Panc1 (cell line): ENCODE results near the gene CCDC60.

ENCODE experiments used
- POLR2AphosphoS5 ChIP-seq: IDR thresholded peaks from 2 replicates; pipeline ENCODE4 v1.6.1; 2012; ENCODE audit warnings: mild to moderate bottlenecking, low read depth, low read length, moderate library complexity
- TF ChIP-seq, protein P1 (sequence below): fragments of 450-650 bp; IDR thresholded peaks from 2 replicates; pipeline ENCODE4 v1.5.1; 2017; ENCODE audit warnings: mild to moderate bottlenecking

DNA sequence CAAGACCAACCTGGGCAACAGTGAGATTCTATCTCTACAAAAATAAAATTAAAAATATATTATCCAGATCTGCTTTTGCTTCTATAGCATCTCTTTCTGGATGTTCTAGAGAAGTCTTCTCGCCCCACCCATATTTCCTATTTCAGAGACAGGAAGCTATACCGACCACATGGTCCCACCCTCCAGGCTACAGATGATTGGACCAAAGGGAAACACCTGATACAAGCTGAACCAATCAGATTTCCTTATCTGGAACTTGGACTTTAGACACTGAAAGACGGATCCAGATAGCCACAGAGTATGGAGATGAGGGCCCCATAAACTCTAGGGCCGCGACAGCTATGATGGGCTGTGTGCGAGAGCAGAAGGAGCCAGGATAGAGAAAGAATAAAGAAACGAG is 48.7 kb downstream of the CCDC60 start:
- no peak for TF ChIP-seq POLR2AphosphoS5
- TF ChIP-seq, protein P1, sequence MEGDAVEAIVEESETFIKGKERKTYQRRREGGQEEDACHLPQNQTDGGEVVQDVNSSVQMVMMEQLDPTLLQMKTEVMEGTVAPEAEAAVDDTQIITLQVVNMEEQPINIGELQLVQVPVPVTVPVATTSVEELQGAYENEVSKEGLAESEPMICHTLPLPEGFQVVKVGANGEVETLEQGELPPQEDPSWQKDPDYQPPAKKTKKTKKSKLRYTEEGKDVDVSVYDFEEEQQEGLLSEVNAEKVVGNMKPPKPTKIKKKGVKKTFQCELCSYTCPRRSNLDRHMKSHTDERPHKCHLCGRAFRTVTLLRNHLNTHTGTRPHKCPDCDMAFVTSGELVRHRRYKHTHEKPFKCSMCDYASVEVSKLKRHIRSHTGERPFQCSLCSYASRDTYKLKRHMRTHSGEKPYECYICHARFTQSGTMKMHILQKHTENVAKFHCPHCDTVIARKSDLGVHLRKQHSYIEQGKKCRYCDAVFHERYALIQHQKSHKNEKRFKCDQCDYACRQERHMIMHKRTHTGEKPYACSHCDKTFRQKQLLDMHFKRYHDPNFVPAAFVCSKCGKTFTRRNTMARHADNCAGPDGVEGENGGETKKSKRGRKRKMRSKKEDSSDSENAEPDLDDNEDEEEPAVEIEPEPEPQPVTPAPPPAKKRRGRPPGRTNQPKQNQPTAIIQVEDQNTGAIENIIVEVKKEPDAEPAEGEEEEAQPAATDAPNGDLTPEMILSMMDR = no peak
